B cell (primary cell): ENCODE data around the gene NDUFAF4.

ENCODE experiments used
- CTCF ChIP-seq: fragments of 200-600 bp; IDR thresholded peaks from one replicate; pipeline ENCODE4 v1.8.0; 2022; ENCODE audit warnings: antibody characterized with exemption, mild to moderate bottlenecking
- EZH2 ChIP-seq: IDR thresholded peaks from 2 replicates; pipeline ENCODE4 v1.6.1; 2012; ENCODE audit warnings: borderline replicate concordance, low read depth, mild to moderate bottlenecking, moderate library complexity, low read length; ENCODE audit not compliant: insufficient read depth, poor library complexity, severe bottlenecking

GRCh38 chr6:96862560-96862959 is 35.1 kb downstream of the NDUFAF4 start:
- TF ChIP-seq CTCF (no peak), EZH2 (no peak)
